ENCODE data around the gene ALG1. TPM values are rescaled to one million over a fixed set of nuclear protein-coding genes. Genes with fewer than 3 reads are reported as not detected.

Gene ALG1
- total and polyA plus RNA-seq, 10 of the 15 experiments (the other 5 are each of a cell fraction or from before 2014, with no cell fraction given): 1.5 to 43.2 (median 23.8) TPM

DNA sequence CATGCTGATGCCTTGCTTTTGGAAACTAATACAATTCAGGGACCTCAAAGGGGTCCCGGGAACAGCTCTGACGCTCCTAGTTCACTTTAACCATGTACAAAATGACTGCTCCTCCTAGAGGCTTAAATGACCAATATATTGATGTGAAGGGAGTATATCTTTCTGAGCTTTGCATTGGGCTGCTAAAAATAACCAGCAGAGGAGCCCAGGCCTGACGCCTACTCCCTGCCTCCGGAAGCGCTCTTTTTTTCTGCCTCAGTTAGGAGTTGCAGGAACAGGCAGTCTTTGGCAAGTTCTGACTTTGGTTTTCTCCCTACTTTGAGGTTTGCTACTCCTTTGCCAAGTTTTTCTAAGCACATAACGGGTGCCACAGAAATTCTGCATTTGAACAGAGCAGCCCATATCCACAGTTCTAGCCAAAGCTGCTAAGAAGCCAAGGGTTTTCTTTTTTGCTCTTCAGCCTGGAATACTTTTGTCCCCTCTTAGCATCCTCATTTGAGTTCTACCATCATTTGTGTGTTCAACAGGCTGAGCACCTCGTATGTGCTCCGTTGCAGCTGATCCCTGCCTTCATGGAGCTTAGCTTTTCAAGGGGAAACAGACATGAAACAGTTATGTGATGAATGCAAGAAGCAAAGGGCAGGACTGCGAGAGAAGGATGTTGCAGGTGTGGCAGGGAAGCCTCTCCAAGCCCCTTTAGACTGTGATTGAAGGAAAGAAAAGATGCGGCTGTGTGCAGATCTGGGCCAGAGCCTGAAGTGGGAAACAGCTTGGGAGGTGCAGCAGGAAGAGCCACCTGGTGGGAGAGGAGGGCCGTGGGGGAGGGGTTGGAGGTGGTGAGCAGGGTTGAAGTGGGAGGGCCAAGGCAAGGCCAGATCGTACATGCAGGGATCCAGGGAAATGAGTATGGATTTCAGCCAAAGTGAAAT, 35.2 kb upstream of the ALG1 start:
- intact Hi-C loops (cut with micrococcal nuclease; ENCODE audit: unreplicated experiment) (no loop called here), in situ Hi-C loops (cut with MboI) (no loop called here)
- Histone ChIP-seq H3K36me3 (ENCODE audit: control insufficient read depth in 2 of 2, insufficient read depth in 2 of 2, low read length in 1 of 2) (no peaks in the 10 kb centered on the region), H2AFZ (ENCODE audit: control insufficient read depth, low read depth, low read length) (no peak overlapping the region), H3K27me3 (replicated peaks in 1 of 2; ENCODE audit: control insufficient read depth in 2 of 2, insufficient read depth in 2 of 2, low read length in 1 of 2) (no peaks in the 10 kb centered on the region), H4K20me1 (ENCODE audit: control insufficient read depth, insufficient read depth) (no peaks in the 10 kb centered on the region), H3K79me2 (ENCODE audit: control insufficient read depth, insufficient read depth, low read length) (no peaks in the 10 kb centered on the region), H3K4me1 (ENCODE audit: control insufficient read depth, insufficient read depth, low read length) (peaks cover 24% of the 10 kb centered on the region), H3K9me3 (replicated peaks; ENCODE audit: control insufficient read depth, insufficient read depth, low read length) (no peaks in the 10 kb centered on the region), H3K4me3 (no peak overlapping the region), H3K9ac (ENCODE audit: control insufficient read depth, insufficient read depth, low read length) (no peak overlapping the region), H3K27ac (ENCODE audit: control insufficient read depth, insufficient read depth) (no peak overlapping the region), H3K4me2 (ENCODE audit: control insufficient read depth, insufficient read depth) (peak overlapping the region; percentile 30; the same call in 1 of the 2 replicates)
- TF ChIP-seq CEBPB (IDR thresholded peaks at IDR 0.05; ENCODE audit: borderline replicate concordance in 1 of 2, low read depth in 2 of 2, low read length in 2 of 2) (no peak), SUZ12 (IDR thresholded peaks at IDR 0.05; ENCODE audit: unreplicated experiment) (no peak)
- BruUV-seq (replicated peaks): no TSS peak
- no peak for ATAC-seq
- no peak for DNase-seq (ENCODE audit: low read depth, low spot score)
- no peak for FAIRE-seq
- ChIA-PET SMC1A (ENCODE audit: uncharacterized antibody, unreplicated experiment) (interaction anchor here (0.6 kb wide), 1 partner anchor 1111 kb away, joined by 3 read pairs; no protein-coding TSS in a partner anchor), POLR2A (no interaction called here), CTCF (interaction anchor here (0.8 kb wide), 1 partner anchor 352 kb away, joined by 3 read pairs; no protein-coding TSS in a partner anchor), RAD21 (ENCODE audit: unreplicated experiment) (no interaction called here)
- WGBS (ENCODE audit: insufficient coverage, insufficient replicate concordance, low lambda C conversion rate, missing lambda C conversion rate): 23% methylated on average over 12 of the region's 12 CpGs

DNA sequence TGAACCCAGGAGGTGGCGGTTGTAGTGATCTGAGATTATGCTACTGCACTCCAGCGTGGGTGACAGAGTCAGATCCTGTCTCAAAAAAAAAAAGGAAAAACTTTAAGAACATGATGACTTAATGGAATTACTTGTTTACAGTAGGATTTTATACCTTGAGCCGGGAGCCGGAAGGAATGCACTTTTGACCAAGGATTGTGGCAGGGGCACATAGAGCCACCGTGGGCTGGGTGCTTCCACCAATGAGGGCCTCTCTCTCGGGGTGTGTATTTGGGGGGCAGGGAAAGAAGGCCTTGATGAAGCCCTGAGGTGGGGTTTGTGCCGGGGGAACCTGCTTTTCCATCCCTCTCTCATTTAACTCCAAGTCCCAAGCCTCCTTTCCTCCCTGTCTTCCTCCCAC, 31.2 kb upstream of the ALG1 start:
- Histone ChIP-seq H3K4me3 (no peak overlapping the region), H3K9ac (ENCODE audit: control insufficient read depth, insufficient read depth, low read length) (no peak overlapping the region), H2AFZ (ENCODE audit: control insufficient read depth, low read depth, low read length) (no peak overlapping the region), H3K4me1 (ENCODE audit: control insufficient read depth, insufficient read depth, low read length) (peaks cover 26% of the 10 kb centered on the region), H3K27me3 (replicated peaks in 1 of 2; ENCODE audit: control insufficient read depth in 2 of 2, insufficient read depth in 2 of 2, low read length in 1 of 2) (no peaks in the 10 kb centered on the region), H3K36me3 (ENCODE audit: control insufficient read depth in 2 of 2, insufficient read depth in 2 of 2, low read length in 1 of 2) (no peaks in the 10 kb centered on the region), H3K79me2 (ENCODE audit: control insufficient read depth, insufficient read depth, low read length) (no peaks in the 10 kb centered on the region), H3K4me2 (ENCODE audit: control insufficient read depth, insufficient read depth) (peak overlapping the region; percentile 12; the same call in 1 of the 2 replicates), H4K20me1 (ENCODE audit: control insufficient read depth, insufficient read depth) (no peaks in the 10 kb centered on the region), H3K27ac (ENCODE audit: control insufficient read depth, insufficient read depth) (no peak overlapping the region), H3K9me3 (replicated peaks; ENCODE audit: control insufficient read depth, insufficient read depth, low read length) (no peaks in the 10 kb centered on the region)
- DNase-seq (ENCODE audit: low read depth, low spot score) (no peak), FAIRE-seq (no peak), ATAC-seq (no peak)
- POLR2A ChIA-PET: no interaction called here
- 79% methylated on average over 7 of the region's 7 CpGs for WGBS (ENCODE audit: insufficient coverage, insufficient replicate concordance, low lambda C conversion rate, missing lambda C conversion rate)
- in situ Hi-C loops (cut with MboI): no loop called here
- RAD21 ChIA-PET (ENCODE audit: unreplicated experiment): no interaction called here
- SMC1A ChIA-PET (ENCODE audit: uncharacterized antibody, unreplicated experiment): no interaction called here
- no peak for TF ChIP-seq NRF1 (conservative IDR thresholded peaks at IDR 0.05; ENCODE audit: low read depth, low read length)
- no TSS peak for BruUV-seq (replicated peaks)
- intact Hi-C loops (cut with micrococcal nuclease; ENCODE audit: unreplicated experiment): no loop called here
- CTCF ChIA-PET: no interaction called here

Data from GM12878 (cell line).